ENCODE results near the gene GNPDA1.

DNA sequence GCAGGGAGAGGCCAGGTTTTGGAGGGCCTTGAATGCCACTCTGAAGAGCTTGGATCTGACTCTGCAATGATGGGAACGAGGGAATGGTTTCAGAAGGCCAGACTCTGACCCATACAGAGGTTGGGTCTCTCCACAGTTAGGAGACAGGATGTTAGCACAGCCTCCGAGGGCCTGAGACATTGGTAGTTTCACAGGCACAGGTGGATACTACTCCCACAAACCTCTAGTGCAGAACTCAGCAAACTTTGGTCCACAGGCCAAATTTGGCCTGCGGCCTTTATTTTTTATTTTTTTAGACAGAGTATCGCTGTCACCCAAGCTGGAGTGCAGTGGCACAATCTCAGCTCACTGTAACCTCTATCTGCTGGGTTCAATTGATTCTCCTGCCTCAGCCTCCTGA is 2.9 kb downstream of the GNPDA1 start:
- TF ChIP-seq, protein P1, sequence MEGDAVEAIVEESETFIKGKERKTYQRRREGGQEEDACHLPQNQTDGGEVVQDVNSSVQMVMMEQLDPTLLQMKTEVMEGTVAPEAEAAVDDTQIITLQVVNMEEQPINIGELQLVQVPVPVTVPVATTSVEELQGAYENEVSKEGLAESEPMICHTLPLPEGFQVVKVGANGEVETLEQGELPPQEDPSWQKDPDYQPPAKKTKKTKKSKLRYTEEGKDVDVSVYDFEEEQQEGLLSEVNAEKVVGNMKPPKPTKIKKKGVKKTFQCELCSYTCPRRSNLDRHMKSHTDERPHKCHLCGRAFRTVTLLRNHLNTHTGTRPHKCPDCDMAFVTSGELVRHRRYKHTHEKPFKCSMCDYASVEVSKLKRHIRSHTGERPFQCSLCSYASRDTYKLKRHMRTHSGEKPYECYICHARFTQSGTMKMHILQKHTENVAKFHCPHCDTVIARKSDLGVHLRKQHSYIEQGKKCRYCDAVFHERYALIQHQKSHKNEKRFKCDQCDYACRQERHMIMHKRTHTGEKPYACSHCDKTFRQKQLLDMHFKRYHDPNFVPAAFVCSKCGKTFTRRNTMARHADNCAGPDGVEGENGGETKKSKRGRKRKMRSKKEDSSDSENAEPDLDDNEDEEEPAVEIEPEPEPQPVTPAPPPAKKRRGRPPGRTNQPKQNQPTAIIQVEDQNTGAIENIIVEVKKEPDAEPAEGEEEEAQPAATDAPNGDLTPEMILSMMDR (IDR thresholded peaks at IDR 0.05) = no peak
- TF ChIP-seq POLR2A (IDR thresholded peaks at IDR 0.05) = no peak
